Measurements from ENCODE around the gene MYO5A. TPM values are rescaled to one million over a fixed set of nuclear protein-coding genes. Genes with fewer than 3 reads are reported as not detected.

Gene MYO5A
- polyA plus RNA-seq, 1 donor (not counting 4 experiments of a cell fraction or from before 2014, with no cell fraction given): 53.8 TPM

GRCh38 chr15:52344592-52344991 is 184.1 kb downstream of the MYO5A start:
- Histone ChIP-seq H3K27me3 (ENCODE audit: control insufficient read depth, extremely low read depth, insufficient read depth, low read length) (no peaks in the 10 kb centered on the region), H3K27ac (ENCODE audit: control insufficient read depth, insufficient read depth, low read length) (no peak overlapping the region), H3K4me3 (ENCODE audit: control insufficient read depth in 2 of 3, extremely low read depth in 1 of 3, insufficient read depth in 2 of 3, low read depth in 1 of 3, low read length in 3 of 3) (no peak overlapping the region), H3K36me3 (ENCODE audit: control insufficient read depth in 2 of 2, extremely low read depth in 1 of 2, insufficient read depth in 2 of 2, low read length in 2 of 2) (peaks cover 2 to 15% of the 10 kb centered on the region in 2 experiments), H3K9me1 (ENCODE audit: control insufficient read depth, extremely low read depth, insufficient read depth, low read length) (no peaks in the 10 kb centered on the region), H3K4me2 (ENCODE audit: control insufficient read depth, extremely low read depth, insufficient read depth, low read depth, low read length) (no peak overlapping the region), H3K79me2 (ENCODE audit: control insufficient read depth, insufficient read depth, low read length) (no peaks in the 10 kb centered on the region), H3K4me1 (ENCODE audit: control insufficient read depth, extremely low read depth, insufficient read depth, low read length) (no peaks in the 10 kb centered on the region), H2AFZ (ENCODE audit: control insufficient read depth, low read length) (no peak overlapping the region), H3K9ac (ENCODE audit: control insufficient read depth, extremely low read depth, insufficient read depth, low read length) (no peak overlapping the region), H4K20me1 (ENCODE audit: control insufficient read depth, extremely low read depth, insufficient read depth, low read length) (no peaks in the 10 kb centered on the region), H3K9me3 (ENCODE audit: control insufficient read depth, low read depth, low read length) (no peaks in the 10 kb centered on the region)
- dilution Hi-C loops (cut with MboI; ENCODE audit: extremely low pct_ligation_motif_present, low sequenced_read_pairs): no loop called here
- no peak for TF ChIP-seq CTCF (optimal IDR thresholded peaks at IDR 0.05 in 1 of 3, IDR thresholded peaks at IDR 0.05 in 1 of 3, conservative IDR thresholded peaks at IDR 0.05 in 1 of 3; ENCODE audit: extremely low read depth in 1 of 3, insufficient read depth in 2 of 3, low read length in 3 of 3)
- no peak for TF ChIP-seq EZH2 (IDR thresholded peaks at IDR 0.05; ENCODE audit: low read length)
- no peak for DNase-seq (ENCODE audit: low read depth, low spot score)
- no peak for FAIRE-seq

GRCh38 chr15:52343831-52344230 is 184.8 kb downstream of the MYO5A start:
- H3K4me1 ChIP-seq (ENCODE audit: control insufficient read depth, extremely low read depth, insufficient read depth, low read length): no peaks in the 10 kb centered on the region
- dilution Hi-C loops (cut with MboI; ENCODE audit: extremely low pct_ligation_motif_present, low sequenced_read_pairs): no loop called here
- H3K9ac ChIP-seq (ENCODE audit: control insufficient read depth, extremely low read depth, insufficient read depth, low read length): no peak overlapping the region
- no peak for FAIRE-seq
- no peak overlapping the region for H3K4me3 ChIP-seq (ENCODE audit: control insufficient read depth in 2 of 3, extremely low read depth in 1 of 3, insufficient read depth in 2 of 3, low read depth in 1 of 3, low read length in 3 of 3)
- no peak for TF ChIP-seq CTCF (optimal IDR thresholded peaks at IDR 0.05 in 1 of 3, IDR thresholded peaks at IDR 0.05 in 1 of 3, conservative IDR thresholded peaks at IDR 0.05 in 1 of 3; ENCODE audit: extremely low read depth in 1 of 3, insufficient read depth in 2 of 3, low read length in 3 of 3)
- no peak for TF ChIP-seq EZH2 (IDR thresholded peaks at IDR 0.05; ENCODE audit: low read length)
- DNase-seq (ENCODE audit: low read depth, low spot score): no peak
- no peaks in the 10 kb centered on the region for H3K9me3 ChIP-seq (ENCODE audit: control insufficient read depth, low read depth, low read length)
- H3K27ac ChIP-seq (ENCODE audit: control insufficient read depth, insufficient read depth, low read length): no peak overlapping the region
- no peak overlapping the region for H3K4me2 ChIP-seq (ENCODE audit: control insufficient read depth, extremely low read depth, insufficient read depth, low read depth, low read length)
- no peaks in the 10 kb centered on the region for H4K20me1 ChIP-seq (ENCODE audit: control insufficient read depth, extremely low read depth, insufficient read depth, low read length)
- no peak overlapping the region for H2AFZ ChIP-seq (ENCODE audit: control insufficient read depth, low read length)
- H3K79me2 ChIP-seq (ENCODE audit: control insufficient read depth, insufficient read depth, low read length): no peaks in the 10 kb centered on the region
- no peaks in the 10 kb centered on the region for H3K27me3 ChIP-seq (ENCODE audit: control insufficient read depth, extremely low read depth, insufficient read depth, low read length)
- peaks cover 4 to 12% of the 10 kb centered on the region in 2 experiments for H3K36me3 ChIP-seq (ENCODE audit: control insufficient read depth in 2 of 2, extremely low read depth in 1 of 2, insufficient read depth in 2 of 2, low read length in 2 of 2)
- no peaks in the 10 kb centered on the region for H3K9me1 ChIP-seq (ENCODE audit: control insufficient read depth, extremely low read depth, insufficient read depth, low read length)
